Neural crest cell (in vitro differentiated cells): ENCODE results near the gene COL23A1. TPM values are rescaled to one million over a fixed set of nuclear protein-coding genes. Genes with fewer than 3 reads are reported as not detected.

Source experiments
- DNase-seq: peaks from one replicate; pipeline ENCODE4 v3.0.0; 2021; ENCODE audit warnings: low read depth, mixed read lengths, low spot score
- H3K27ac Mint-ChIP-seq: one replicate; pipeline ENCODE4 v1.8.0; 2021; ENCODE audit warnings: mild to moderate bottlenecking, mixed read lengths; ENCODE audit not compliant: unreplicated experiment
- H3K27me3 Mint-ChIP-seq: 2 replicates; pipeline ENCODE4 v1.8.0; 2021; ENCODE audit warnings: low read depth, mild to moderate bottlenecking, mixed read lengths
- H3K36me3 Mint-ChIP-seq: 2 replicates; pipeline ENCODE4 v1.8.0; 2021; ENCODE audit warnings: low read depth, mild to moderate bottlenecking, mixed read lengths
- H3K4me1 Mint-ChIP-seq: 2 replicates; pipeline ENCODE4 v1.8.0; 2021; ENCODE audit warnings: mixed read lengths
- H3K4me3 Mint-ChIP-seq: one replicate; pipeline ENCODE4 v1.8.0; 2021; ENCODE audit warnings: mild to moderate bottlenecking, mixed read lengths
- H3K9me3 Mint-ChIP-seq: 2 replicates; pipeline ENCODE4 v1.8.0; 2021; ENCODE audit warnings: mixed read lengths
- total RNA-seq: library from RNA; stranded (reverse); gene quantifications from 2 replicates; pipeline ENCODE4 v1.2.1, GENCODE V29; 2021
- TF ChIP-seq, protein P1 (sequence below): fragments of 200-600 bp; sonication (generic); conservative IDR thresholded peaks from 2 replicates; pipeline ENCODE4 v1.5.0; 2021; ENCODE audit warnings: antibody characterized with exemption, mild to moderate bottlenecking

The COL23A1 gene
- total RNA-seq, 1 donor from 2014 or later = 33.7 TPM

DNA sequence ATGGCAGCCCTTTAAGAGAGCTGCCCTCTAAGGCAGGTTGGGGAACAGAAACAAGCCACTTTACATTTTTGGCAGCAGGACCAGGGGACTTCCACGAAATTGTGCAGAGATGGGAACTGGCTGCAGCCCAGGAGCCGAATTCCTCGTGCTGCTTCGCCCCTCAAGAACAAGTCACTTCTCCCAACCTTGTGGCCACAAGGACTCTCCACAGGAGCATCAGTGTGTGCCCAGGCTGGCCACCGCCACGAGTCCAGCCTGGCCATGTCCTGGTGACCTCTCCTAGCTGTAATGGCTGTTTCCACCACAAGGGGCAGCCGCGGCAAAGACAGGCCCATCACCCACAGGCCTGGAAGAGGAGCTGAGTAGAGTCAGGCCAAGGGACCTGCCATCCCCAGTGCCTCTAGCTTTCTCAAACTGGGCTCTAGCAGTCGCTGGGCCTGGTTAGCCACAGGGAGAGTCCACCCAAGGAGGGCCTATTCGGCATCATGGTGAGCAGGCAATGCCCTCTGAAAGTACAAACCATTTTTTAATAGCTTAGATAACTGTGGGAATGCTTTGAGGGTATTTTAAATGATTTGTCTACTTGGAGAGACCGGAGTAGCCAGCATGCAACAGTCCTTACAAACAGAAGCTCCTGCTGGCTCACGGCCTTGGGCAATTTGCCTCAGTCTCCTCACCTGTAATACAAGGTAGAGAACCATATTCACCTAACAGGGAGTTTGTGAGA is 129.0 kb downstream of the COL23A1 start:
- peak; percentile 92 for DNase-seq
- TF ChIP-seq, protein P1, sequence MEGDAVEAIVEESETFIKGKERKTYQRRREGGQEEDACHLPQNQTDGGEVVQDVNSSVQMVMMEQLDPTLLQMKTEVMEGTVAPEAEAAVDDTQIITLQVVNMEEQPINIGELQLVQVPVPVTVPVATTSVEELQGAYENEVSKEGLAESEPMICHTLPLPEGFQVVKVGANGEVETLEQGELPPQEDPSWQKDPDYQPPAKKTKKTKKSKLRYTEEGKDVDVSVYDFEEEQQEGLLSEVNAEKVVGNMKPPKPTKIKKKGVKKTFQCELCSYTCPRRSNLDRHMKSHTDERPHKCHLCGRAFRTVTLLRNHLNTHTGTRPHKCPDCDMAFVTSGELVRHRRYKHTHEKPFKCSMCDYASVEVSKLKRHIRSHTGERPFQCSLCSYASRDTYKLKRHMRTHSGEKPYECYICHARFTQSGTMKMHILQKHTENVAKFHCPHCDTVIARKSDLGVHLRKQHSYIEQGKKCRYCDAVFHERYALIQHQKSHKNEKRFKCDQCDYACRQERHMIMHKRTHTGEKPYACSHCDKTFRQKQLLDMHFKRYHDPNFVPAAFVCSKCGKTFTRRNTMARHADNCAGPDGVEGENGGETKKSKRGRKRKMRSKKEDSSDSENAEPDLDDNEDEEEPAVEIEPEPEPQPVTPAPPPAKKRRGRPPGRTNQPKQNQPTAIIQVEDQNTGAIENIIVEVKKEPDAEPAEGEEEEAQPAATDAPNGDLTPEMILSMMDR = peak; percentile 78
- H3K4me1 Mint-ChIP-seq = peaks cover 50% of the 10 kb centered on the region
- peak overlapping the region; percentile 27 for H3K4me3 Mint-ChIP-seq
- no peaks in the 10 kb centered on the region for H3K27me3 Mint-ChIP-seq
- H3K36me3 Mint-ChIP-seq = no peaks in the 10 kb centered on the region
- no peaks in the 10 kb centered on the region for H3K9me3 Mint-ChIP-seq
- no peak overlapping the region for H3K27ac Mint-ChIP-seq

DNA sequence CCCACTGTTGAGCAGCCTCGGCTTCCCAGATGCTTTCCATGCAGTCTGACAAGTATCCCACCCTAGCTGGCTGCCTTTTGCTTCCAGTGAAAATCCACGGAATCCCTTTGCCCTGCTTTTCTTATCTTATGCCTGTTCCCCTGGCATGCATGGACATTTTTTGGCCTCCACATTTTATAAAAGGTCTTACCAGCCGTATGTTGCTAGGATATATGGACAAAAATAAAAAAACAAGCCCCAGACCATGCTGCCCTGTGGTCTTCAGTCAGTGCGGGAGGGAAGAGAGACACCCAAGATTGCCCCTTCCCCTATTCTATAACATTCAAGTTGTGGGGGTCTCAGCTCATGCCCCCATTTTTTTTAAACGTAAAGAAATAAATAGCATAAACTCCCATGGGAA is 129.6 kb downstream of the COL23A1 start:
- no peaks in the 10 kb centered on the region for H3K9me3 Mint-ChIP-seq
- H3K4me3 Mint-ChIP-seq = no peak overlapping the region
- no peak overlapping the region for H3K27ac Mint-ChIP-seq
- TF ChIP-seq, protein P1 = no peak
- H3K36me3 Mint-ChIP-seq = no peaks in the 10 kb centered on the region
- DNase-seq = no peak
- no peaks in the 10 kb centered on the region for H3K27me3 Mint-ChIP-seq
- peaks cover 44% of the 10 kb centered on the region for H3K4me1 Mint-ChIP-seq

DNA sequence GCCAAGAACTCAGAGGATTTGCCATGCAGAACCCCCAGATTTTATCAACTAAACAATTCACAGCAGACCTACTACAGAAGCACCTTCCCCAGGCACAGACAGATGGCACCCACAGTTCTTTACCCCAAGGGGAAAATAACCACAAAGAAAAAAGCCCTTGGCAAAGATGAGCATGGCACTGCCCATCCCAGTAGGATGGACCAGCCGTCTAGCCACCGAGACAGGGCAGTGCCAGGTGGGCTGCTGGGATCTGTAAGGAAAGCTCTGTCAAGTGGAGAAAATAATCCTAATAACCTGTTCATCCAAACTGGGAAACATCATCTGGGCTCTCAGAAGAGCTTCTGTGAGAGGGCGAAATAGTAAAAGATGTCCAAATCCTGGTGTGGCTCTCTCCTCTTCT is 130.0 kb downstream of the COL23A1 start:
- no peak for DNase-seq
- peaks cover 40% of the 10 kb centered on the region for H3K4me1 Mint-ChIP-seq
- no peaks in the 10 kb centered on the region for H3K36me3 Mint-ChIP-seq

DNA sequence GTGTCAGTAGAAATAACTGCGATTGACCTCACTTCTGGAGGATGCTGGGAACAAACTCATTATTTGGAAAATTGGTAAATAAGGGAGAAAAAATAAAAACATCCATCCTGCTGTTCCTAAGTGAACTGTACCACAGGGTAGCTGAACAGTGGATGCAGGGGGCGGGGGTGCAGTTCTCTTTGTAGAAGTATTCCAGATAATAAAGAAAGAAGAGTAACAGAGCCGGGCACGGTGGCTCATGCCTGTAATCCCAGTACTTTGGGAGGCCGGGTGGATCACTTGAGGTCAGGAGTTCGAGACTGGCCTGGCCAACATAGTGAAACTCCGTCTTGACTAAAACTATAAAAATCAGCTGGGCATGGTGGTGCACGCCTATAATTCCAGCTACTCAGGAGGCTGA is 132.1 kb downstream of the COL23A1 start:
- no peak for DNase-seq
- Mint-ChIP-seq H3K9me3 (no peaks in the 10 kb centered on the region), H3K4me1 (peaks cover 28% of the 10 kb centered on the region), H3K27me3 (no peaks in the 10 kb centered on the region), H3K4me3 (no peak overlapping the region), H3K27ac (no peak overlapping the region), H3K36me3 (no peaks in the 10 kb centered on the region)
- TF ChIP-seq, protein P1 = no peak

More for the DNA sequence above, 130.0 kb downstream of the COL23A1 start:
- Mint-ChIP-seq H3K27me3 (no peaks in the 10 kb centered on the region), H3K4me3 (no peak overlapping the region), H3K27ac (no peak overlapping the region), H3K9me3 (no peaks in the 10 kb centered on the region)
- TF ChIP-seq, protein P1 = no peak

DNA sequence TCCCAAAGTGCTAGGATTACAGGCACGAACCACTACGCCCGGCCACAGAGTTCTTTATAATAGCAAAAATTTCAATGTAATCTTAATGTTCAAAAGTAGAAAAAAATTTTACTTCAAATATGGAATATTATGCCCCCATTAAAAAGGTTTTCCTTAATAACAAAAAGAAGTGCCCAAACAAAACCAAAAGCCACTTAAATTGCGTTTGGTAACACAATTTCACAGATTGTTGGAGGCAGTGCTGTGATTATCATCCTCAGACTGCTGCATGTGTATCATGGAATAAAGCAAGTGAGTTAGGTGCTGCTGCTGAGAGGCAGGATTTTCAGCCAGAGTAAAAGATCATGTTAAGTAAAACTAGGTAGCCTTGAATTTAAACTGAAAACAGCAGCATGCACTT is 132.7 kb downstream of the COL23A1 start:
- Mint-ChIP-seq H3K4me3 (no peak overlapping the region), H3K36me3 (no peaks in the 10 kb centered on the region), H3K4me1 (peaks cover 30% of the 10 kb centered on the region), H3K27me3 (no peaks in the 10 kb centered on the region), H3K9me3 (no peaks in the 10 kb centered on the region), H3K27ac (no peak overlapping the region)
- DNase-seq = no peak
- TF ChIP-seq, protein P1 = no peak
